GM12878 (cell line): ENCODE data around the gene SMIM1. TPM values are rescaled to one million over a fixed set of nuclear protein-coding genes. Genes with fewer than 3 reads are reported as not detected.

Source experiments
- ATAC-seq: fragments of 200-7000 bp; cut with Tn5 transposase; 3 replicates; pipeline ENCODE4 v1.9.1; 2020; ENCODE audit warnings: mild to moderate bottlenecking, moderate library complexity
- BruUV-seq: library from RNA; stranded (reverse); fragments of 400-500 nt; replicated peaks from 2 replicates; lab custom pipeline; 2021; lab: Mats Ljungman, UMichigan
- CTCF ChIA-PET: fragments of 300-600 bp; sonication (Branson Sonifier 250); formaldehyde crosslinking; extraction: SDS; loops from one replicate; lab custom pipeline; 2021; ENCODE audit warnings: inconsistent platforms; lab: Yijun Ruan, JAX
- POLR2A ChIA-PET: fragments of 350-600 bp; formaldehyde crosslinking; extraction: SDS; loops from one replicate; lab custom pipeline; 2021; ENCODE audit warnings: inconsistent platforms; lab: Charles Lee
- RAD21 ChIA-PET: fragments of 300-600 bp; sonication (Branson Sonifier 250); formaldehyde crosslinking; loops from one replicate; lab custom pipeline; 2023; ENCODE audit warnings: antibody characterized with exemption; ENCODE audit not compliant: unreplicated experiment; lab: Charles Lee
- SMC1A ChIA-PET: fragments of 300-600 bp; sonication (Branson Sonifier 250); formaldehyde crosslinking; loops from one replicate; lab custom pipeline; 2023; ENCODE audit not compliant: unreplicated experiment, uncharacterized antibody; lab: Charles Lee
- DNase-seq: peaks from one replicate; pipeline ENCODE4 v3.0.0-alpha.2; 2011; ENCODE audit warnings: low read depth, low spot score
- FAIRE-seq: peaks from 3 replicates; lab custom pipeline; 2011; peaks lifted over from hg19 to GRCh38; lab: Jason Lieb, UNC
- H2AFZ ChIP-seq: 2 replicates; pipeline ENCODE4 v1.6.0; 2011; ENCODE audit warnings: low read depth, low read length, control low read depth; ENCODE audit not compliant: control insufficient read depth
- H3K27ac ChIP-seq: 2 replicates; pipeline ENCODE4 v1.5.1; 2011; ENCODE audit warnings: control low read depth; ENCODE audit not compliant: control insufficient read depth, insufficient read depth
- H3K27me3 ChIP-seq, 2 experiments: replicated peaks in 1 of 2; 2 replicates each; pipeline versions ENCODE4 v1.6.0 to v1.6.1; 2011; ENCODE audit warnings: low read length in 1 of 2; ENCODE audit not compliant: control insufficient read depth in 2 of 2, insufficient read depth in 2 of 2
- H3K36me3 ChIP-seq, 2 experiments: 2 replicates each; pipeline ENCODE4 v1.5.1; 2011; ENCODE audit warnings: low read length in 1 of 2; ENCODE audit not compliant: control insufficient read depth in 2 of 2, insufficient read depth in 2 of 2
- H3K4me1 ChIP-seq: 2 replicates; pipeline ENCODE4 v1.6.1; 2011; ENCODE audit warnings: mild to moderate bottlenecking, low read length, moderate library complexity, mixed read lengths; ENCODE audit not compliant: control insufficient read depth, insufficient read depth
- H3K4me2 ChIP-seq: 2 replicates; pipeline ENCODE4 v1.6.0; 2011; ENCODE audit warnings: control low read depth; ENCODE audit not compliant: control insufficient read depth, insufficient read depth
- H3K4me3 ChIP-seq: fragments of 200-600 bp; sonication (generic); 2 replicates; pipeline ENCODE4 v1.5.1; 2016
- H3K79me2 ChIP-seq: 2 replicates; pipeline ENCODE4 v1.6.0; 2011; ENCODE audit warnings: low read length; ENCODE audit not compliant: control insufficient read depth, insufficient read depth
- H3K9ac ChIP-seq: 2 replicates; pipeline ENCODE4 v1.8.0; 2011; ENCODE audit warnings: low read length, control low read depth, mixed read lengths; ENCODE audit not compliant: control insufficient read depth, insufficient read depth
- H3K9me3 ChIP-seq: replicated peaks from 3 replicates; pipeline ENCODE4 v1.5.1; 2011; ENCODE audit warnings: mild to moderate bottlenecking, low read length; ENCODE audit not compliant: control insufficient read depth, insufficient read depth
- H4K20me1 ChIP-seq: 2 replicates; pipeline ENCODE4 v1.6.0; 2011; ENCODE audit not compliant: control insufficient read depth, insufficient read depth
- CEBPB ChIP-seq, 2 experiments: fragments of 150-350 bp in 1 of 2; IDR thresholded peaks; 2 replicates each; pipeline ENCODE4 v1.6.1; 2012 to 2014; ENCODE audit warnings: low read depth in 2 of 2, low read length in 2 of 2, borderline replicate concordance in 1 of 2, inconsistent platforms in 1 of 2
- CEBPZ ChIP-seq: fragments of 150-350 bp; IDR thresholded peaks from 2 replicates; pipeline ENCODE4 v1.6.1; 2016; ENCODE audit warnings: low read depth, low read length
- E4F1 ChIP-seq: fragments of 450-650 bp; IDR thresholded peaks from 2 replicates; pipeline ENCODE4 v1.6.1; 2018; ENCODE audit warnings: borderline replicate concordance, mild to moderate bottlenecking; ENCODE audit not compliant: partially characterized antibody
- EGR1 ChIP-seq, 2 experiments: IDR thresholded peaks; 1 replicate in 1 of 2; 2 replicates in 1 of 2; pipeline ENCODE4 v1.6.1; 2011 to 2012; ENCODE audit warnings: low read depth in 2 of 2, low read length in 2 of 2, borderline replicate concordance in 1 of 2, mild to moderate bottlenecking in 1 of 2, moderate library complexity in 1 of 2
- HCFC1 ChIP-seq: fragments of 150-350 bp; IDR thresholded peaks from 2 replicates; pipeline ENCODE4 v1.6.1; 2014; ENCODE audit warnings: low read length
- MYB ChIP-seq: fragments of 150-350 bp; IDR thresholded peaks from 2 replicates; pipeline ENCODE4 v1.6.1; 2014; ENCODE audit warnings: mild to moderate bottlenecking, low read depth, low read length, borderline replicate concordance
- RELB ChIP-seq: fragments of 450-650 bp; IDR thresholded peaks from 2 replicates; pipeline ENCODE4 v1.6.1; 2017; ENCODE audit warnings: low read depth, mild to moderate bottlenecking, moderate library complexity
- SPI1 ChIP-seq: IDR thresholded peaks from 2 replicates; pipeline ENCODE4 v1.6.1; 2011; ENCODE audit warnings: low read depth, mild to moderate bottlenecking, low read length, moderate library complexity, borderline replicate concordance; ENCODE audit not compliant: insufficient read depth
- SREBF1 ChIP-seq: IDR thresholded peaks from 2 replicates; pipeline ENCODE4 v1.6.1; 2012; ENCODE audit warnings: mild to moderate bottlenecking, low read length
- WGBS: methylation state at CpG from one replicate; pipeline ENCODE4 v1.1.6; 2016; ENCODE audit warnings: low lambda C conversion rate; ENCODE audit not compliant: insufficient replicate concordance, insufficient coverage; ENCODE audit errors: missing lambda C conversion rate; 5-methylcytosine and 5-hydroxymethylcytosine counted together
- in situ Hi-C: fragments of 300-500 bp; cut with MboI; formaldehyde crosslinking; loops from 9 replicates; pipeline ENCODE4 v1.14.3; 2018; ENCODE audit warnings: mixed read lengths
- intact Hi-C: fragments of 100-400 bp; cut with micrococcal nuclease; formaldehyde crosslinking; loops from one replicate; pipeline ENCODE4 v1.14.2; 2022; ENCODE audit not compliant: unreplicated experiment
- polyA plus RNA-seq, 11 experiments: library from polyadenylated mRNA; depleted of rRNA in 4 of 11; unstranded in 6 of 11; stranded (reverse) in 5 of 11; fragments of >200 nt; fragmentation: Nextera tagmentation in 4 of 11; fragmentation: Illumina TruSeq in 1 of 11; extraction: Ambion mirVana in 4 of 11; extraction: Trizol in 1 of 11; gene quantifications; 1 replicate in 1 of 11; 2 replicates in 10 of 11; pipeline versions ENCODE4 v1.2.1 to v1.2.3, GENCODE V29; 2011 to 2016; ENCODE audit warnings: inconsistent platforms in 2 of 11, missing spikeins in 2 of 11, low read depth in 1 of 11
- total RNA-seq, 4 experiments: library from RNA; depleted of rRNA in 3 of 4; stranded (reverse); fragments of >200 nt in 3 of 4; fragmentation: Illumina TruSeq in 1 of 4; extraction: Trizol in 1 of 4; gene quantifications; 2 replicates each; pipeline versions ENCODE4 v1.2.1 to v1.2.3, GENCODE V29; 2013 to 2021
- TF ChIP-seq, protein P1 (sequence below): fragments of 150-350 bp; IDR thresholded peaks from 2 replicates; pipeline ENCODE4 v1.6.1; 2014; ENCODE audit warnings: mild to moderate bottlenecking, low read depth, low read length

SMIM1 gene
- total and polyA plus RNA-seq, 10 of the 15 experiments (the other 5 are each of a cell fraction or from before 2014, with no cell fraction given) = 0.30 to 0.37 TPM; not detected in 8

GRCh38 chr1:3759796-3760195, 12.8 kb upstream of the SMIM1 start (continued):
- TF ChIP-seq E4F1 (no peak), HCFC1 (no peak), SPI1 (no peak), RELB (no peak), MYB (no peak)

- Histone ChIP-seq H3K4me2 (no peak overlapping the region), H2AFZ (no peak overlapping the region), H4K20me1 (no peaks in the 10 kb centered on the region), H3K27me3 (no peaks in the 10 kb centered on the region), H3K79me2 (no peaks in the 10 kb centered on the region), H3K27ac (no peak overlapping the region), H3K4me1 (no peaks in the 10 kb centered on the region), H3K9ac (no peak overlapping the region), H3K4me3 (no peak overlapping the region), H3K36me3 (no peaks in the 10 kb centered on the region), H3K9me3 (no peaks in the 10 kb centered on the region)
- POLR2A ChIA-PET = no interaction called here
- DNase-seq (no peak), FAIRE-seq (no peak), ATAC-seq (no peak)
- RAD21 ChIA-PET = no interaction called here
- CTCF ChIA-PET = no interaction called here
- in situ Hi-C loops = no loop called here
- SMC1A ChIA-PET = no interaction called here
- 48% methylated on average over 16 of the region's 17 CpGs for WGBS
- BruUV-seq = no TSS peak
- intact Hi-C loops = no loop called here
- TF ChIP-seq, protein P1, sequence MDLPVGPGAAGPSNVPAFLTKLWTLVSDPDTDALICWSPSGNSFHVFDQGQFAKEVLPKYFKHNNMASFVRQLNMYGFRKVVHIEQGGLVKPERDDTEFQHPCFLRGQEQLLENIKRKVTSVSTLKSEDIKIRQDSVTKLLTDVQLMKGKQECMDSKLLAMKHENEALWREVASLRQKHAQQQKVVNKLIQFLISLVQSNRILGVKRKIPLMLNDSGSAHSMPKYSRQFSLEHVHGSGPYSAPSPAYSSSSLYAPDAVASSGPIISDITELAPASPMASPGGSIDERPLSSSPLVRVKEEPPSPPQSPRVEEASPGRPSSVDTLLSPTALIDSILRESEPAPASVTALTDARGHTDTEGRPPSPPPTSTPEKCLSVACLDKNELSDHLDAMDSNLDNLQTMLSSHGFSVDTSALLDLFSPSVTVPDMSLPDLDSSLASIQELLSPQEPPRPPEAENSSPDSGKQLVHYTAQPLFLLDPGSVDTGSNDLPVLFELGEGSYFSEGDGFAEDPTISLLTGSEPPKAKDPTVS = no peak
- no peak for TF ChIP-seq CEBPB (IDR thresholded peaks at IDR 0.05; ENCODE audit: borderline replicate concordance in 1 of 2, low read depth in 2 of 2, low read length in 2 of 2)
- no peak for TF ChIP-seq SREBF1
- no peak for TF ChIP-seq EGR1 (IDR thresholded peaks at IDR 0.05; ENCODE audit: borderline replicate concordance in 1 of 2, low read depth in 2 of 2, low read length in 2 of 2)
- TF ChIP-seq CEBPZ = no peak
These were observed 11.1 kb upstream of the SMIM1 start for GRCh38 chr1:3761296-3762010.
